Mesenchymal stem cell (in vitro differentiated cells and primary cell): ENCODE data around the gene FBXO4. TPM values are rescaled to one million over a fixed set of nuclear protein-coding genes. Genes with fewer than 3 reads are reported as not detected.

ENCODE experiments used
- DNase-seq: peaks from one replicate; pipeline ENCODE4 v3.0.0-alpha.2; 2013
- H2AFZ ChIP-seq: one replicate; pipeline ENCODE4 v1.6.1; 2013; ENCODE audit warnings: low read depth, mild to moderate bottlenecking, control low read depth, inconsistent platforms, low read length, moderate library complexity
- H2AK5ac ChIP-seq: 2 replicates; pipeline ENCODE4 v1.6.1; 2013; ENCODE audit warnings: low read length, moderate library complexity, mild to moderate bottlenecking, inconsistent platforms; ENCODE audit not compliant: severe bottlenecking
- H2BK120ac ChIP-seq: one replicate; pipeline ENCODE4 v1.6.1; 2013; ENCODE audit warnings: low read depth, mild to moderate bottlenecking, inconsistent platforms, low read length, moderate library complexity
- H2BK12ac ChIP-seq, 2 experiments: one replicate each; pipeline ENCODE4 v1.6.1; 2013; ENCODE audit warnings: inconsistent platforms in 2 of 2, low read length in 2 of 2, mild to moderate bottlenecking in 2 of 2, moderate library complexity in 2 of 2, control low read depth in 1 of 2
- H2BK15ac ChIP-seq: one replicate; pipeline ENCODE4 v1.6.1; 2013; ENCODE audit warnings: mild to moderate bottlenecking, low read depth, inconsistent platforms; ENCODE audit not compliant: poor library complexity, severe bottlenecking
- H2BK5ac ChIP-seq: 2 replicates; pipeline ENCODE4 v1.6.1; 2013; ENCODE audit warnings: low read depth, mild to moderate bottlenecking, low read length, control low read depth, inconsistent platforms; ENCODE audit not compliant: poor library complexity, severe bottlenecking
- H3K14ac ChIP-seq, 2 experiments: one replicate each; pipeline ENCODE4 v1.6.1; 2013; ENCODE audit warnings: inconsistent platforms in 2 of 2, low read length in 2 of 2, control low read depth in 1 of 2, mild to moderate bottlenecking in 1 of 2, moderate library complexity in 1 of 2
- H3K18ac ChIP-seq, 2 experiments: one replicate each; pipeline ENCODE4 v1.6.1; 2013; ENCODE audit warnings: inconsistent platforms in 2 of 2, low read length in 2 of 2, control low read depth in 1 of 2, low read depth in 1 of 2, mild to moderate bottlenecking in 1 of 2
- H3K23ac ChIP-seq, 2 experiments: one replicate each; pipeline ENCODE4 v1.6.1; 2013; ENCODE audit warnings: inconsistent platforms in 2 of 2, low read length in 2 of 2, mild to moderate bottlenecking in 2 of 2, moderate library complexity in 2 of 2, control low read depth in 1 of 2
- H3K27ac ChIP-seq: 2 replicates; pipeline ENCODE4 v1.5.1; 2013; ENCODE audit warnings: mild to moderate bottlenecking, moderate library complexity, low read length, control low read depth, inconsistent platforms; ENCODE audit not compliant: poor library complexity, severe bottlenecking
- H3K27me3 ChIP-seq, 2 experiments: 2 replicates each; pipeline versions ENCODE4 v1.6.1 to v1.7.0; 2013; ENCODE audit warnings: low read length in 2 of 2, mild to moderate bottlenecking in 2 of 2, moderate library complexity in 2 of 2, control low read depth in 1 of 2, inconsistent platforms in 1 of 2; ENCODE audit not compliant: control insufficient read depth in 1 of 2, insufficient read depth in 1 of 2
- H3K36me3 ChIP-seq, 2 experiments: 2 replicates each; pipeline versions ENCODE4 v1.6.1 to v1.7.0; 2013; ENCODE audit warnings: low read length in 2 of 2, control low read depth in 1 of 2, inconsistent platforms in 1 of 2, low read depth in 1 of 2, mild to moderate bottlenecking in 1 of 2; ENCODE audit not compliant: insufficient read depth in 2 of 2, control insufficient read depth in 1 of 2
- H3K4ac ChIP-seq, 2 experiments: one replicate each; pipeline ENCODE4 v1.6.1; 2013; ENCODE audit warnings: inconsistent platforms in 2 of 2, low read length in 2 of 2, mild to moderate bottlenecking in 2 of 2, moderate library complexity in 2 of 2, control low read depth in 1 of 2, low read depth in 1 of 2
- H3K4me1 ChIP-seq: 2 replicates; pipeline ENCODE4 v1.6.1; 2013; ENCODE audit warnings: low read depth, low read length, control low read depth; ENCODE audit not compliant: control insufficient read depth, insufficient read depth
- H3K4me2 ChIP-seq: 2 replicates; pipeline ENCODE4 v1.6.1; 2013; ENCODE audit warnings: low read length, mild to moderate bottlenecking, inconsistent platforms; ENCODE audit not compliant: poor library complexity, severe bottlenecking
- H3K4me3 ChIP-seq, 2 experiments: 2 replicates each; pipeline versions ENCODE4 v1.5.1 to v1.7.0; 2013; ENCODE audit warnings: low read length in 2 of 2, mild to moderate bottlenecking in 2 of 2, control low read depth in 1 of 2, low read depth in 1 of 2; ENCODE audit not compliant: insufficient read depth in 1 of 2
- H3K79me1 ChIP-seq: replicated peaks from 2 replicates; pipeline ENCODE4 v1.6.1; 2013; ENCODE audit warnings: mild to moderate bottlenecking, control low read depth, low read length, inconsistent platforms; ENCODE audit not compliant: poor library complexity, severe bottlenecking
- H3K9ac ChIP-seq: 2 replicates; pipeline ENCODE4 v1.7.0; 2013; ENCODE audit warnings: mild to moderate bottlenecking, low read length, moderate library complexity
- H3K9me3 ChIP-seq: 2 replicates; pipeline ENCODE4 v1.7.0; 2013; ENCODE audit warnings: mild to moderate bottlenecking, low read length; ENCODE audit not compliant: control insufficient read depth
- H4K8ac ChIP-seq: one replicate; pipeline ENCODE4 v1.6.1; 2013; ENCODE audit warnings: inconsistent platforms, mild to moderate bottlenecking, low read length, moderate library complexity
- H4K91ac ChIP-seq: one replicate; pipeline ENCODE4 v1.6.1; 2013; ENCODE audit warnings: mild to moderate bottlenecking, low read length, inconsistent platforms
- WGBS: methylation state at CpG from one replicate; pipeline ENCODE4 v1.1.7; 2013; ENCODE audit warnings: mixed read lengths; 5-methylcytosine and 5-hydroxymethylcytosine counted together
- small RNA-seq: library from polyadenylated mRNA; stranded (forward); fragments of <200 nt; extraction: miRNeasy Mini kit (QIAGEN cat#:217004); gene quantifications from one replicate; pipeline ENCODE3, GENCODE V24; 2013; ENCODE audit warnings: low read depth

FBXO4 gene

GRCh38 chr5:41983284-41983683 is 58.2 kb downstream of the FBXO4 start:
- Histone ChIP-seq H3K27ac (no peak overlapping the region), H4K8ac (no peak overlapping the region), H2BK120ac (no peak overlapping the region), H2BK15ac (no peak overlapping the region), H2BK5ac (no peak overlapping the region), H3K27me3 (no peaks in the 10 kb centered on the region), H3K4ac (no peak overlapping the region), H3K9ac (no peak overlapping the region), H3K79me1 (no peaks in the 10 kb centered on the region), H3K9me3 (no peaks in the 10 kb centered on the region), H3K18ac (no peak overlapping the region), H2BK12ac (no peak overlapping the region), H3K23ac (no peak overlapping the region), H3K14ac (no peak overlapping the region), H3K4me1 (no peaks in the 10 kb centered on the region), H2AK5ac (no peak overlapping the region), H3K36me3 (no peaks in the 10 kb centered on the region), H4K91ac (no peak overlapping the region), H2AFZ (no peak overlapping the region), H3K4me3 (no peak overlapping the region), H3K4me2 (no peak overlapping the region)
- no peak for DNase-seq

- no peak overlapping the region for H3K14ac ChIP-seq
- H2BK5ac ChIP-seq, result no peak overlapping the region
- H3K9ac ChIP-seq, result no peak overlapping the region
- H4K91ac ChIP-seq, result no peak overlapping the region
- no peak overlapping the region for H3K4me3 ChIP-seq
- no peak overlapping the region for H2BK12ac ChIP-seq
- no peak overlapping the region for H4K8ac ChIP-seq
- no peak overlapping the region for H3K4me2 ChIP-seq
- H3K23ac ChIP-seq, result no peak overlapping the region
- no peak overlapping the region for H3K27ac ChIP-seq
- no peaks in the 10 kb centered on the region for H3K79me1 ChIP-seq
- no peak overlapping the region for H2AK5ac ChIP-seq
- DNase-seq, result no peak
- no peak overlapping the region for H3K18ac ChIP-seq
- H2AFZ ChIP-seq, result no peak overlapping the region
- H3K36me3 ChIP-seq, result no peaks in the 10 kb centered on the region
- H3K27me3 ChIP-seq, result no peaks in the 10 kb centered on the region
- no peak overlapping the region for H3K4ac ChIP-seq
- no peak overlapping the region for H2BK15ac ChIP-seq
- H3K4me1 ChIP-seq, result no peaks in the 10 kb centered on the region
- WGBS, result 80% methylated on average over 1 of the region's 3 CpGs
- H3K9me3 ChIP-seq, result no peaks in the 10 kb centered on the region
- no peak overlapping the region for H2BK120ac ChIP-seq
Observed at GRCh38 chr5:41985945-41986695, 61.0 kb downstream of the FBXO4 start.

Small RNAs within 50 kb of the gene (small RNA-seq; reads per million reads assigned to genes)
- gene RF00019, result not detected
